H9 (cell line): ENCODE results near the gene MEI4. TPM values are rescaled to one million over a fixed set of nuclear protein-coding genes. Genes with fewer than 3 reads are reported as not detected.

Experiments used
- DNase-seq: peaks from one replicate; pipeline ENCODE4 v3.0.0-alpha.2; 2017
- H2AFZ ChIP-seq: one replicate; pipeline ENCODE4 v1.6.1; 2013; ENCODE audit warnings: mild to moderate bottlenecking, low read length, control low read depth, moderate library complexity
- H2AK5ac ChIP-seq: 2 replicates; pipeline ENCODE4 v1.6.1; 2013; ENCODE audit warnings: low read length, control low read depth, mixed read lengths; ENCODE audit not compliant: insufficient read length
- H2BK120ac ChIP-seq: one replicate; pipeline ENCODE4 v1.6.1; 2013; ENCODE audit warnings: low read depth, mild to moderate bottlenecking, low read length, control low read depth, inconsistent platforms; ENCODE audit not compliant: poor library complexity, severe bottlenecking
- H2BK12ac ChIP-seq: 2 replicates; pipeline ENCODE4 v1.6.1; 2013; ENCODE audit warnings: low read length, control low read depth, mixed read lengths, low read depth; ENCODE audit not compliant: insufficient read length
- H2BK15ac ChIP-seq: 2 replicates; pipeline ENCODE4 v1.6.1; 2013; ENCODE audit warnings: low read depth, low read length, control low read depth
- H2BK20ac ChIP-seq: one replicate; pipeline ENCODE4 v1.6.1; 2013; ENCODE audit warnings: low read depth, mild to moderate bottlenecking, low read length, control low read depth, inconsistent platforms; ENCODE audit not compliant: poor library complexity, severe bottlenecking
- H2BK5ac ChIP-seq: 2 replicates; pipeline ENCODE4 v1.6.1; 2013; ENCODE audit warnings: low read length, control low read depth, mixed read lengths; ENCODE audit not compliant: insufficient read length
- H3K14ac ChIP-seq: 2 replicates; pipeline ENCODE4 v1.6.1; 2013; ENCODE audit warnings: low read length, control low read depth; ENCODE audit not compliant: insufficient read depth
- H3K18ac ChIP-seq: 2 replicates; pipeline ENCODE4 v1.6.1; 2013; ENCODE audit warnings: low read depth, mild to moderate bottlenecking, mixed read lengths, low read length, control low read depth; ENCODE audit not compliant: insufficient read length
- H3K23ac ChIP-seq: 2 replicates; pipeline ENCODE4 v1.6.1; 2013; ENCODE audit warnings: low read length, control low read depth, mixed read lengths, low read depth; ENCODE audit not compliant: insufficient read length
- H3K23me2 ChIP-seq: 2 replicates; pipeline ENCODE4 v1.6.1; 2013; ENCODE audit warnings: low read depth, mild to moderate bottlenecking, mixed read lengths, low read length, control low read depth; ENCODE audit not compliant: insufficient read length, poor library complexity, severe bottlenecking
- H3K27ac ChIP-seq: 2 replicates; pipeline ENCODE4 v1.5.1; 2013; ENCODE audit warnings: low read length, control low read depth, mixed read lengths, low read depth; ENCODE audit not compliant: insufficient read length
- H3K27me3 ChIP-seq: 2 replicates; pipeline ENCODE4 v1.6.1; 2013; ENCODE audit warnings: low read length, control low read depth, inconsistent platforms; ENCODE audit not compliant: insufficient read depth
- H3K4ac ChIP-seq: 2 replicates; pipeline ENCODE4 v1.6.1; 2013; ENCODE audit warnings: low read depth, mild to moderate bottlenecking, control low read depth, inconsistent platforms, low read length, moderate library complexity
- H3K4me1 ChIP-seq: 2 replicates; pipeline ENCODE4 v1.6.1; 2013; ENCODE audit warnings: low read length, control low read depth, inconsistent platforms; ENCODE audit not compliant: insufficient read depth
- H3K4me2 ChIP-seq: 2 replicates; pipeline ENCODE4 v1.6.1; 2013; ENCODE audit warnings: low read length, control low read depth, mixed read lengths; ENCODE audit not compliant: insufficient read length, insufficient read depth
- H3K56ac ChIP-seq: 2 replicates; pipeline ENCODE4 v1.6.1; 2013; ENCODE audit warnings: low read depth, mild to moderate bottlenecking, mixed read lengths, low read length, control low read depth; ENCODE audit not compliant: insufficient read length
- H3K79me1 ChIP-seq: 2 replicates; pipeline ENCODE4 v1.6.1; 2013; ENCODE audit warnings: low read depth, mild to moderate bottlenecking, moderate library complexity, low read length, control low read depth, inconsistent platforms; ENCODE audit not compliant: insufficient read depth, poor library complexity, severe bottlenecking
- H3K79me2 ChIP-seq: 2 replicates; pipeline ENCODE4 v1.6.1; 2013; ENCODE audit warnings: low read length, control low read depth, inconsistent platforms; ENCODE audit not compliant: insufficient read depth
- H3K9ac ChIP-seq: 2 replicates; pipeline ENCODE4 v1.6.1; 2013; ENCODE audit warnings: low read length, control low read depth, mixed read lengths; ENCODE audit not compliant: insufficient read length; ENCODE audit errors: extremely low read depth
- H3K9me3 ChIP-seq: one replicate; pipeline ENCODE4 v1.6.1; 2013; ENCODE audit warnings: low read depth, low read length, inconsistent platforms; ENCODE audit not compliant: control insufficient read depth
- H3T11ph ChIP-seq: one replicate; pipeline ENCODE4 v1.6.1; 2013; ENCODE audit warnings: mild to moderate bottlenecking, low read length, control low read depth, inconsistent platforms
- H4K20me1 ChIP-seq: one replicate; pipeline ENCODE4 v1.6.1; 2013; ENCODE audit not compliant: control insufficient read depth, insufficient read length, insufficient read depth
- H4K5ac ChIP-seq: 2 replicates; pipeline ENCODE4 v1.6.1; 2013; ENCODE audit warnings: low read depth, mild to moderate bottlenecking, mixed read lengths, low read length, control low read depth; ENCODE audit not compliant: insufficient read length
- H4K8ac ChIP-seq: replicated peaks from 2 replicates; pipeline ENCODE4 v1.6.1; 2013; ENCODE audit warnings: low read length, control low read depth, mixed read lengths, low read depth; ENCODE audit not compliant: insufficient read length
- H4K91ac ChIP-seq: 2 replicates; pipeline ENCODE4 v1.6.1; 2013; ENCODE audit warnings: low read depth, mild to moderate bottlenecking, moderate library complexity, mixed read lengths, low read length, control low read depth; ENCODE audit not compliant: insufficient read length
- H3K27ac Mint-ChIP-seq, 3 experiments: 2 replicates in 2 of 3; 3 replicates in 1 of 3; pipeline ENCODE4 v1.8.0; 2020 to 2021; ENCODE audit warnings: mixed read lengths in 3 of 3, mild to moderate bottlenecking in 1 of 3, moderate library complexity in 1 of 3
- H3K27me3 Mint-ChIP-seq: 2 replicates; pipeline ENCODE4 v1.8.0; 2021; ENCODE audit warnings: low read depth, mild to moderate bottlenecking, moderate library complexity, mixed read lengths
- H3K36me3 Mint-ChIP-seq, 3 experiments: 2 replicates in 2 of 3; 3 replicates in 1 of 3; pipeline ENCODE4 v1.8.0; 2020 to 2021; ENCODE audit warnings: low read depth in 3 of 3, mixed read lengths in 3 of 3; ENCODE audit not compliant: insufficient read depth in 1 of 3
- H3K4me1 Mint-ChIP-seq, 2 experiments: 2 replicates each; pipeline ENCODE4 v1.8.0; 2020; ENCODE audit warnings: mixed read lengths in 2 of 2
- H3K4me3 Mint-ChIP-seq, 2 experiments: 2 replicates in 1 of 2; 3 replicates in 1 of 2; pipeline ENCODE4 v1.8.0; 2020 to 2021; ENCODE audit warnings: mild to moderate bottlenecking in 2 of 2, mixed read lengths in 2 of 2, moderate library complexity in 1 of 2
- H3K9me3 Mint-ChIP-seq, 2 experiments: 2 replicates in 1 of 2; 3 replicates in 1 of 2; pipeline ENCODE4 v1.8.0; 2020; ENCODE audit warnings: mild to moderate bottlenecking in 2 of 2, mixed read lengths in 2 of 2, moderate library complexity in 1 of 2
- WGBS: extraction: QIAGEN DNeasy Blood & Tissue Kit; methylation state at CpG from one replicate; pipeline ENCODE4 v1.1.7; 2013; ENCODE audit warnings: missing lambda C conversion rate, low lambda C conversion rate, mixed read lengths; ENCODE audit not compliant: insufficient read length; ENCODE audit errors: extremely low coverage; 5-methylcytosine and 5-hydroxymethylcytosine counted together
- total RNA-seq: library from RNA; stranded (reverse); gene quantifications from 2 replicates; pipeline ENCODE4 v1.2.1, GENCODE V29; 2021
- TF ChIP-seq, protein P1 (sequence below): fragments of 200-600 bp; sonication (generic); conservative IDR thresholded peaks from 3 replicates; pipeline ENCODE4 v1.8.0; 2021; ENCODE audit warnings: antibody characterized with exemption, mild to moderate bottlenecking

Gene MEI4
- total RNA-seq, 1 experiment from 2014 or later, result 0.55 TPM

DNA sequence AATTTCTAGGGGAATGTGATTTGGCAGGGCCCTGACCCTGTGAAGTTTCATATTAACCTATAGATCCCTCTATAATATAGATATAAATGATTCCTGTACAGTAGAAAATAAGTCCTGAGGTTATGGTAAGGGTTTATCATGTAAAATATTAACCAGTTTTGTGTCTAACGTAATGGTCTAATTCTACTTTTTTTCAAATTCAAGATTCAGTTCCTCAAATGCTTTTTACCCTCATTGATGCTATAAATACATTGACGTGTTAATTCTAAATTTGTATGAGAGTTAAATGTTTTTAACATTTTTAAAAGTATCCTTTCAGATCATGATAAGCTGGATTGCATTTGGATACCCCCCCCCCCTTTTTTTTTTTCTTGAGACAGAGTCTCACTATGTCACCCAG lies 169.4 kb downstream of the MEI4 start:
- Histone ChIP-seq H3K23ac (no peak overlapping the region), H2AFZ (no peak overlapping the region), H2BK120ac (no peak overlapping the region), H3K9me3 (no peaks in the 10 kb centered on the region), H3K9ac (no peak overlapping the region), H2BK12ac (no peak overlapping the region), H4K20me1 (no peaks in the 10 kb centered on the region), H3K4ac (no peak overlapping the region), H3K27ac (no peak overlapping the region), H2BK20ac (no peak overlapping the region), H4K5ac (no peak overlapping the region), H3K79me2 (no peaks in the 10 kb centered on the region), H3K23me2 (no peaks in the 10 kb centered on the region), H3K4me1 (no peaks in the 10 kb centered on the region), H2AK5ac (no peak overlapping the region), H2BK5ac (no peak overlapping the region), H4K91ac (no peak overlapping the region), H3K27me3 (no peaks in the 10 kb centered on the region), H3K18ac (no peak overlapping the region), H3K79me1 (no peaks in the 10 kb centered on the region), H3K56ac (no peak overlapping the region), H3T11ph (no peak overlapping the region), H4K8ac (no peak overlapping the region), H3K14ac (no peak overlapping the region), H3K4me2 (no peak overlapping the region), H2BK15ac (no peak overlapping the region)
- TF ChIP-seq, protein P1, sequence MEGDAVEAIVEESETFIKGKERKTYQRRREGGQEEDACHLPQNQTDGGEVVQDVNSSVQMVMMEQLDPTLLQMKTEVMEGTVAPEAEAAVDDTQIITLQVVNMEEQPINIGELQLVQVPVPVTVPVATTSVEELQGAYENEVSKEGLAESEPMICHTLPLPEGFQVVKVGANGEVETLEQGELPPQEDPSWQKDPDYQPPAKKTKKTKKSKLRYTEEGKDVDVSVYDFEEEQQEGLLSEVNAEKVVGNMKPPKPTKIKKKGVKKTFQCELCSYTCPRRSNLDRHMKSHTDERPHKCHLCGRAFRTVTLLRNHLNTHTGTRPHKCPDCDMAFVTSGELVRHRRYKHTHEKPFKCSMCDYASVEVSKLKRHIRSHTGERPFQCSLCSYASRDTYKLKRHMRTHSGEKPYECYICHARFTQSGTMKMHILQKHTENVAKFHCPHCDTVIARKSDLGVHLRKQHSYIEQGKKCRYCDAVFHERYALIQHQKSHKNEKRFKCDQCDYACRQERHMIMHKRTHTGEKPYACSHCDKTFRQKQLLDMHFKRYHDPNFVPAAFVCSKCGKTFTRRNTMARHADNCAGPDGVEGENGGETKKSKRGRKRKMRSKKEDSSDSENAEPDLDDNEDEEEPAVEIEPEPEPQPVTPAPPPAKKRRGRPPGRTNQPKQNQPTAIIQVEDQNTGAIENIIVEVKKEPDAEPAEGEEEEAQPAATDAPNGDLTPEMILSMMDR, result no peak
- Mint-ChIP-seq H3K9me3 (no peaks in the 10 kb centered on the region), H3K27me3 (no peaks in the 10 kb centered on the region), H3K4me3 (no peak overlapping the region), H3K27ac (no peak overlapping the region), H3K4me1 (no peaks in the 10 kb centered on the region), H3K36me3 (no peaks in the 10 kb centered on the region)
- DNase-seq, result no peak
- no CpG with 5 or more reads among the region's 2 CpGs for WGBS
